GM19395 (cell line): ENCODE results near the gene TGFB3.
"Not testable (repeated sequence)": the region's sequence is repeated elsewhere in the genome, so short reads cannot be mapped to it uniquely, and the experiment has no call there.

Experiments used
- ATAC-seq: cut with Tn5 transposase; IDR thresholded peaks from one replicate; pipeline ENCODE4 v1.9.1; 2021; ENCODE audit warnings: mild to moderate bottlenecking, moderate library complexity; ENCODE audit not compliant: unreplicated experiment

The TGFB3 gene

GRCh38 chr14:75961662-75962061 is 20.1 kb downstream of the TGFB3 start:
- ATAC-seq = no peak

GRCh38 chr14:75960231-75960630 is 21.6 kb downstream of the TGFB3 start:
- ATAC-seq = peak; percentile 84

DNA sequence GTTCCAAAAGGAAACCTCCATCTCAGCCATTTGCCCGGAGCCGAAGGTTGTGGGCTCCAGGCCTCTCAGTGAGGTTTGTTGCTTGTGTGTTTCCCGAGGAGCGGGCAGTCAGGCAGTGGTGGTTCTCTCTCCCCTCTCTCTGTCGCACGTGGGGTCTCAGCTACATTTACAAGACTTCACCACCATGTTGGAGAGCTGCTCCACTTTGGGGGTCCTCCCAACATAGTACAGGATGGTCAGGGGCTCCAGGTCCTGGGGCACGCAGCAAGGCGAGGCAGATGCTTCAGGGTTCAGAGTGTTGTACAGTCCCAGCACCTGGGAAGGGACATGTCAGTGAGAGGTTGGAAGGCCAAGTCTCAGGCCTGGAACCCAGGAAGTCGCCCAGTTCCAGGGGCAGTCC is 22.8 kb downstream of the TGFB3 start:
- ATAC-seq = no peak

DNA sequence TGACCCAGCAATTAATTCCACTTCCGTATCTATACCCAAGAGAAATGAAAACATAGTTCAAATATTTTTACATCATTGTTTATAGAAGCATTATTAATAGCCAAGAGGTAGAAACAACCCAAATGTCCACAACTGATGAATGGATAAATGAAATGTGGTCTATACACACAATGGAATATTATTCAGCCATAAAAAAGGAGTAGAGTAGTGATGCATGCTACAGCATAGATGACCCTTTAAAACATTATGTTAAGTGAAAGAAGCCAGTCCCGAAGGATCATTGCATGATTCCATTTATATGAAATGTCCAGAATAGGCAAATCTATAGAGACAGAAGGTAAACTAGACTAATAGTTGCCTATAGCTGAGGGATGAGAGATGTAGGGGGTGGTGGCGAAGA is 29.3 kb downstream of the TGFB3 start:
- ATAC-seq = no peak

- no peak for ATAC-seq
Measured at GRCh38 chr14:75946785-75947184, 35.0 kb downstream of the TGFB3 start.

GRCh38 chr14:75944607-75945241 is 37.1 kb downstream of the TGFB3 start:
- no peak for ATAC-seq

DNA sequence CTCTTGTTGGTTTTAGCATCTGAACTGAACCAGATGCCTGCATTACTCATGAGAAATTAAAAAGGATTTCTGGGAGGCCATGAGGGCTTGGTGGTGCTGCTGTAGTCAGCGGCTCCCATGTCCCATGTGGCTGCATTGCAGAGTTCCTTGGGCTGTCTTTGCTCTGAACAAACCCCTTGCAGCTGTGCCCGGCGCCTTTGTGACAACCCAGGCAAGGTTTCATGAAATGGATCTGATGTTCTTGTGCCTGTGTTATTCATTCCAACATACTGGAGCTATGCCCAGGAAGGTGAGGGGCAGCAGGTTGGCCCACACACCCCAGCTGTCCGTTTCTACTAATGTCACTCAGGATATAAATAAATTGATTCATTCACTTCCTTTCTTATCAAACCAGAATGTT is 40.8 kb downstream of the TGFB3 start:
- ATAC-seq = no peak

DNA sequence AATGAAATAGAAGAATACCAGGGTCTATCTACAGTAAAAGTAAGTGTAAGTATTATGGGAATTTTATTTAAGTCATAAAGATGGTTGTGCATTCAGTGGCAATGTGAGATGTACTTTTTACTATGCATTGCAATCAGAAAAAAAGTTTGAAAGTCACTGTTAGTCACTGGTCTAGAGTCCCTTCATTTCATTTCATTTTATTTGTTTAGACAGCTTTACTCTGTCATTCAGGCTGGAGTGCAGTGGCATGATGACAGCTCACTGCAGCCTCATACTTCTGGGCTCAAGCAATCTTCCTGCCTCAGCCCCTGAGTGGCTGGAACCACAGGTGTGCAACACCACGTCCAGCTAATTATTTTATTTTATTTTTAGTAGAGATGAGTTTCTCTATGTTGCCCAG is 42.6 kb downstream of the TGFB3 start:
- ATAC-seq = no peak

DNA sequence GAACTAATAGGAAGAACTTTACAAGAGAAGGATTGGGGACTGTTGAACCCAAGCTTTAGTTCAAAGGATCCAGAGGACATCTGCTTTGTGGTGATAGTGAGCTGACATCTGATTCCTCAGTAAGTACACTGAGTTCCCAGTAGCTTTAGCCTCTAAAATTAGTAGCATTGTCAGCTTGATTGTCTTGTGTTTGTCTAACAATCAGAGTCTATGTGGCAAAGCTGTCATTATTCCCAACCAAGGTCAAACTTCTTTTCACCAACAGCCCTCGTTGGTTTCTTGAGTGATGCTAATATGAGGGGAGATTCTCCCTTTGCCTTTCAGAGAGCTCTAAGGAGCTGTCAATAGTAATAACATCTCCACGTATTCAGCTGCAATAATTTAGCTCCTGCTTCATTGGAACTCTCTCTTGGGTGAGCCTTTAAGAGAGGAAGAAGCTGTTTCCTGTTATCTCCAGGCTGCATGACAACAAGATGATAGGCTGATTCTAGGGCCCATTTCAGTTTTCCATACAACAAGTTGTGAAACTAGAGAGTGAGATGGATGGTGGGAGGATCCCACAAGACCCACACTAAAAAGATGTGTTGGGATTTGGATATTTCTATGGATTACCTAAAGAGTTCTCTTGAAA is 46.7 kb downstream of the TGFB3 start:
- no peak for ATAC-seq

- no peak for ATAC-seq
Measured at GRCh38 chr14:75933712-75934296, 48.0 kb downstream of the TGFB3 start.

DNA sequence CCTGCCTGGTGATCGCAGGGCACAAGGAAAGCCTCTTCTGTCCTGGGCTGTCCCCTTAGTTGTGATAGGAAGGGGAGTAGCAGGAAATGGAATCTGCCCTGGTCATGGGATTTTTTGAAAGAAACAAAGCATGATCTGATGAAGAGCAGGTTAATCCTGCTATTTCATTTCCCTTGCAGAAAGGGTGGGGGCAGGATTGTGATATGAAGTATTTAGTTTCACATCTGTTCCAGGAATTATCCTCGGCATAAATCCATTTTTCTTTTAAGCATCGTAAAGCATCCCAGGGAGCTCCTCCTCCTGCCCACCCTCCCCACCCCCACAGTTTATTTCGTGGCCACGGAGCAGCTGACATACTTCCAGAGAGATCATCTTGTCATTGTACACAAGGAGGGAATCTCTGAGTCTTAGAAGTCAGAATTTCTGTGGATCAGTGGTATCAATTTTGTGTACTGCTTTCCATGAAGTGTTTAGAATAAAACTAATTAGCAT is 53.1 kb downstream of the TGFB3 start:
- ATAC-seq = no peak

GRCh38 chr14:75927564-75928087 is 54.2 kb downstream of the TGFB3 start:
- ATAC-seq = no peak

DNA sequence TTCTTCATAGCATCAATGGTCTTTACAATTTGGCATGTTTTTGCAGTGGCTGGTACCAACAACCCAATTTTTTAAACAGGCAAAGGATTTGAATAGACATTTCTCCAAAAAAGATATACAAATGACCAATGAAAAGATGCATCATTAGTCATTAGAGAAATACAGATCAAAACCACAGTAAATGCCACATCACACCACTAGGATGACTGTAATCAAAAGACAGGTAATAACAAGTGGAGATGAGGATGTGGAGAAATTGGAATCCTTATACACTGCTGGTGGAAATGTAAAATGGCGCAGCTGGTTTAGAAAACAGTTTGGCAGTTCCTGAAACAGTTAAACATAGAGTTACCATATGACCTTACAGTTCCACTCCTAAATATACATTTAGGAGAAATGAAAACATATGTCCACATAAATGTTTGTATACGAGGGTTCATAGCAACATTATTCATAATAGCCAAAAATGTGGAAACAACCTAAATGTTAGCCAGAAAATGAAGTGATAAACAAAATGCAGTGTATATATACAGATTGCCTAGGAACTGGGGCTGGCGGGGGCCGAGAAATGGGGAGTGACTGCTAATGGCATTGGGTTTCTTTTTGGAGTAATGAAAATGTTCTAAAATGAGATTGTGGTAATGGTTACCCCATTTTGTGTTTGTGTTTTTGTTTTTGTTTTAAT is 55.2 kb downstream of the TGFB3 start:
- ATAC-seq = no peak

GRCh38 chr14:75925141-75925840 is 56.5 kb downstream of the TGFB3 start:
- ATAC-seq = not testable (repeated sequence)

DNA sequence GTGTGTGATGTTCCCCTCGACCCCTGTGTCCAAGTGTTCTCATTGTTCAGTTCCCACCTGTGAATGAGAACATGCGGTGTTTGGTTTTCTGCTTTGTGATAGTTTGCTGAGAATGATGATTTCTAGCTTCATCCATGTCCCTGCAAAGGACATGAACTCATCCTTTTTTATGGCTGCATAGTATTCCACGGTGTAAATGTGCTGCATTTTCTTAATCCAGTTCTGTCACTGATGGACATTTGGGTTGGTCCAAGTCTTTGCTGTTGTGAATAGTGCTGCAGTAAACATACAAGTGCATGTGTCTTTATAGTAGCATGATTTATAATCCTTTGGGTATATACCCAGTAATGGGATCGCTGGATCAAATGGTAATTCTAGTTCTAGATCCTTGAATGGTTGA is 61.4 kb downstream of the TGFB3 start:
- not testable (repeated sequence) for ATAC-seq

DNA sequence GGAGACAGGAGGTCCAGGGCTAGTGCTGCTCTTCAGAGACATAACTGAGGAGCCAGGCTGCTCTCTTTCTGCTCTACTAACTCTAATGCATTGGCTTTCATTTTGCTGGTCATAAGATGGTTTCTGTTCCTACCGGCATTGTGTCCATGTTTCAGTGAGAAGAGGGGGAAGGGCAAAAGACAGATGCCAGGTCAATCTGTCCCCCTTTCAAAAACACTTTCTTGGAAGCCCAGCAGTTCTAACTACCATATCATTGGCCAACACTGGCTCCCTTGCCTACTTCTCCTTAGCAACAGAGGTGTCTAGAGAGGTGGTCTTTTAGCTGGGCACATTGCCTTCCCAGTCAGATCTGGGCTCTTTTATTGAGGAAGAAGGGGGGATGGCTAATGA is 63.9 kb downstream of the TGFB3 start:
- ATAC-seq = no peak

DNA sequence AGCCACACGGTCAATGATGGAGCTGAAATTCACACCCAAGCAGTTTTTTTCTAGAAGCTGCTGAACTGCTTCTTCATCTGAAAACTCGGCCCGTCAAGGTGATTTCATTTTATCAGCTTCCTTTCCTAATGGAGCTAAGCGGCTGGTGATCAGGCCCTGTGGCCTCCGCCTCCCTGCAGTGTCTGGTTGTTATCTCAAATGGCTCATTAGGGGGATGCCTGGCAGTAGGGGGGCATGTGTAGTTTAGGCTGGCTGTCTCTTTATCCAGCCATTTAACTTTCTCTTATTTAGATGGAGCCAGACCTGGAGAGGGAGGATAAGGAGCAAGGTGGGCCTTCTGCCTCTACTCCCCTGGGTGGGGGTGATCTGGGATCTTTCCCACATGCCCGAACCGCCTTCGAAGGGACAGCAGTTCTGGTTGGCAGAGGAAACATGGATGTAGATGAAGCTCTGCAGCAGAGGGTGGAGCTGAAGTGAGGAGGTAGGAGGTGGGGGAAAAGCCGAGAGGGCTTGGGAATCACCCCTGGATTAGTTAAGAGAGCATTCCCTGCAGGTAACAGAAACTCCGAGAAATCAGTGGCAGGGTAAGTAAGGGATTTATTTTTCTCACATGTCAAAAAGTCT is 64.4 kb downstream of the TGFB3 start:
- no peak for ATAC-seq

DNA sequence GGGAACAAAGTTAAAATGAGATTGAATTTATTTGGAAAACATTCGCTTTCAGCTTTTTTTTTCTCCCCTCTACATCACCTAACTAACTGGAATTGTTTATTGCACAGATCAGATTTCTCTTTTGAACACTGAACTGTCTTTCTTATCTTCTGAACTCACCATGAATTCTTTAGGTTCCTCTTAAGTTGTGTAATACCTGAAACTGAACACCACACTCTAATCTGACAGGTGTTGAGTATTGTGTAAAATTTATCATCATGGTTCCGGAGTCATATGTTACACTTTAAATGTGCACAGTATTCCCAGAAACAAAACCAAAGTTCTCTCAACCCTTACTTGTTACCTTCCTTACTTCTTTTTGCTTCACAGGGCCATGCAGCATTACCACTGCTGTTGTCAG is 66.8 kb downstream of the TGFB3 start:
- no peak for ATAC-seq

- no peak for ATAC-seq
Measured at GRCh38 chr14:75913183-75913582, 68.6 kb downstream of the TGFB3 start.

DNA sequence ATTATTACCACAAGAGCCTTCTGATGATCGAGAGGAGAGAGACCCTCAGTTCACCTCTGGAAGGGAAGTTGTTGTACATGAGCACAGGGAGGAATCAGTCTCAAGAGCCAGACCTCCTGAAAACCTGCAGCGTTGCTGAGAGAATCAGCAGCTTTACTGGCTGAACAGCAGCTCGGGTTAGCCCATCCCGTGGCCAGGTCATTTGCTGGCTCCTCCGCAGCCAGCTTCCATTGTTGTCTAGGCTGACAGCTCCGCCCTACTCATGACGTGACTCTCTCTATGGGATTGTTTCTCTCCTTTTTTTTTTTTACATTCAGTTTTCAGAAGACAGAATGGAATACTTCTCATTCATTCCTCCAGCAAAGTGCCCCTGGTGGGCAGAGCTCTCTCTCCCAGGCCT is 69.9 kb downstream of the TGFB3 start:
- no peak for ATAC-seq

DNA sequence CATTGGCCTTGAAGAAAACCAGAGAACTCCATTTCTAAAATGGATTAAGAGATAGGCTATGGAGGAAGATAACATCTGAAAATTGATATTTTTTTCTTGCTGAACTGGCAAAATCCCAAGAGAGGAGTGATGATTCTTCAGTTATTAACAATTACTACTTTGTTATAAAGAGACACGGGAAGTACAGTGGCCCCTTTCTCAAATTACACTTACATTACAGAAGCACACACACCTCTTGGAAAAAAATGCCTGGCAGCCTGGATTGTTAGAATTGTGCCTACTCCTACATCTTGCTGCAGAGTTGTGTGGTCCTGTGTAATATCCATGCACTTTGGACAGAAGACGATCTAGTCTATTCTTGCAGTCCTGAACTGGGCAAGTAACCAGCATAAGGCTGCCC is 71.7 kb downstream of the TGFB3 start:
- no peak for ATAC-seq
